ENCODE data around the gene USP20.

The USP20 gene

DNA sequence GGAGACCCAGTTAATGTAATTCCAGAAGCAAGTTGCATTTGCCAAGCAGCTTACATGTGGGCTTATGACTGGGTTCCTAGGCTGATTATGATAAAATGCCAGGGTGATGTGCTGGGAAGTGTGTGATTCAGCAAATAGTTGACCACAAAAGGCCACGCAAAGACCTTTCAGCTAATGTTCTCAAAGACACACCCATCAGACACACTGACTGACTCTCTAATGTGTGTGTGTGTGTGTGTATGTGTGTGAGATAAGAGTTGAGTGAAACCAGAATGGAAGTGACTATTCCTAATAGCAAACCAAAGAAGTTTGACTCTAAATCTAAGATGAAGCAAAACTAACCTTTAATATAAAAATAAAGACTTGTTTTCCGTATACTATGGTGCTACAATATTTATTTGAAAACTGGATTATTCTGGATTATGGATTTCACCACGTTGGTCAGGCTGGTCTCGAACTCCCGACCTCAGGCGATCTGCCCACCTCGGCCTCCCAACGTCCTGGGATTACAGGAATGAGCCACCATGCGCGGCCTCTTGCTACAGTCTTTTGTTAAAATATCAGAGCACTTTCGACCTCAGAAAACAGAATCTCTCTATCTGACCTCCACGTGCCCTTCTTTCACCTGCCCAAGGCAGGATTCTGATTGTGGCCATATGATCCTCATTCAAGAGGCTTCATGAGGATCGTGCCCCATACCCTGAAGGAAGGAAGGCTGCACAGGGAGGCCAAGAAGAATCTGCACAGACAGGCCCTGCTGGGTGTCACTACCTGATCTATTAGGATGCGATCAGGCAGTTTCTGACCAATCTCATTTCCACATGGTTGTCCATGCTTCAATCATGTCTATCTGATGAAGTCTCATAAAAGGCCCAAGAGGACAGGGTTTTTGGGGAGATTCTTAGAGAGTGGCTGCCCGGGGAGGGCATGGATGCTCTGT, 75.6 kb downstream of the USP20 start:
- H4K20me1 ChIP-seq (ENCODE audit: insufficient read depth) = no peaks in the 10 kb centered on the region
- no peak overlapping the region for H3K9ac ChIP-seq
- peak overlapping the region; percentile 85; the same call in 1 of the 2 replicates for H3K27ac ChIP-seq
- H2AFZ ChIP-seq (ENCODE audit: low read depth) = no peak overlapping the region
- peaks cover 2% of the 10 kb centered on the region; the same call in 1 of the 2 replicates for H3K36me3 ChIP-seq (ENCODE audit: insufficient read depth)
- no peaks in the 10 kb centered on the region for H3K79me2 ChIP-seq (ENCODE audit: insufficient read depth, low read depth)
- H3K27me3 ChIP-seq (ENCODE audit: insufficient read depth, low read depth) = no peaks in the 10 kb centered on the region
- H3K4me3 ChIP-seq (IDR thresholded peaks at IDR 0.05; ENCODE audit: insufficient read depth, low read depth, low read length) = no peak overlapping the region
- H3K4me2 ChIP-seq = peak overlapping the region; percentile 93
- TF ChIP-seq, protein P1, sequence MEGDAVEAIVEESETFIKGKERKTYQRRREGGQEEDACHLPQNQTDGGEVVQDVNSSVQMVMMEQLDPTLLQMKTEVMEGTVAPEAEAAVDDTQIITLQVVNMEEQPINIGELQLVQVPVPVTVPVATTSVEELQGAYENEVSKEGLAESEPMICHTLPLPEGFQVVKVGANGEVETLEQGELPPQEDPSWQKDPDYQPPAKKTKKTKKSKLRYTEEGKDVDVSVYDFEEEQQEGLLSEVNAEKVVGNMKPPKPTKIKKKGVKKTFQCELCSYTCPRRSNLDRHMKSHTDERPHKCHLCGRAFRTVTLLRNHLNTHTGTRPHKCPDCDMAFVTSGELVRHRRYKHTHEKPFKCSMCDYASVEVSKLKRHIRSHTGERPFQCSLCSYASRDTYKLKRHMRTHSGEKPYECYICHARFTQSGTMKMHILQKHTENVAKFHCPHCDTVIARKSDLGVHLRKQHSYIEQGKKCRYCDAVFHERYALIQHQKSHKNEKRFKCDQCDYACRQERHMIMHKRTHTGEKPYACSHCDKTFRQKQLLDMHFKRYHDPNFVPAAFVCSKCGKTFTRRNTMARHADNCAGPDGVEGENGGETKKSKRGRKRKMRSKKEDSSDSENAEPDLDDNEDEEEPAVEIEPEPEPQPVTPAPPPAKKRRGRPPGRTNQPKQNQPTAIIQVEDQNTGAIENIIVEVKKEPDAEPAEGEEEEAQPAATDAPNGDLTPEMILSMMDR (conservative IDR thresholded peaks at IDR 0.05; ENCODE audit: low read depth, low read length) = no peak
- H3K4me1 ChIP-seq (ENCODE audit: low read depth, poor library complexity, severe bottlenecking) = peaks cover 60% of the 10 kb centered on the region

DNA sequence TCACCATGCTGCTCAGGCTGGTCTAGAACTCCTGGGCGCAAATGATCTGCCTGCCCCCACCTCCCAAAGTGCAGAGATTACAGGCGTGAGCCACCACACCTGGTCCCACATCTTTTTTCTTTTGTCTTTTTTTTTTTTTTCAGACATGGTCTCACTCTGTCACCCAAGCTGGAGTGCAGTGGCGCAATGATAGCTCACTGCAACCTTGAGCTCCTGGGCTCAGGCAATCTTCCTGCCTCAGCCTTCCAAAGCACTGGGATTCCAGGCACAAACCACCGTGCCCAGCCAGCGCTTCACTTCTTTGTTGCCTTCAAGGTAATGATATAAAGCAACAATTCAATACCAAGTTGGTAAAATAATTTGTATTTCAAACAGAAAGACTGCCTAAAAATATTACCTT, 78.8 kb downstream of the USP20 start:
- H4K20me1 ChIP-seq (ENCODE audit: insufficient read depth) = no peaks in the 10 kb centered on the region
- H3K36me3 ChIP-seq (ENCODE audit: insufficient read depth) = no peaks in the 10 kb centered on the region
- no peak overlapping the region for H2AFZ ChIP-seq (ENCODE audit: low read depth)
- TF ChIP-seq, protein P1 (conservative IDR thresholded peaks at IDR 0.05; ENCODE audit: low read depth, low read length) = no peak
- no peak overlapping the region for H3K4me3 ChIP-seq (IDR thresholded peaks at IDR 0.05; ENCODE audit: insufficient read depth, low read depth, low read length)
- H3K4me2 ChIP-seq = no peak overlapping the region
- H3K9ac ChIP-seq = no peak overlapping the region
- no peaks in the 10 kb centered on the region for H3K79me2 ChIP-seq (ENCODE audit: insufficient read depth, low read depth)
- no peak overlapping the region for H3K27ac ChIP-seq
- peaks cover 30% of the 10 kb centered on the region for H3K4me1 ChIP-seq (ENCODE audit: low read depth, poor library complexity, severe bottlenecking)
- no peaks in the 10 kb centered on the region for H3K27me3 ChIP-seq (ENCODE audit: insufficient read depth, low read depth)

DNA sequence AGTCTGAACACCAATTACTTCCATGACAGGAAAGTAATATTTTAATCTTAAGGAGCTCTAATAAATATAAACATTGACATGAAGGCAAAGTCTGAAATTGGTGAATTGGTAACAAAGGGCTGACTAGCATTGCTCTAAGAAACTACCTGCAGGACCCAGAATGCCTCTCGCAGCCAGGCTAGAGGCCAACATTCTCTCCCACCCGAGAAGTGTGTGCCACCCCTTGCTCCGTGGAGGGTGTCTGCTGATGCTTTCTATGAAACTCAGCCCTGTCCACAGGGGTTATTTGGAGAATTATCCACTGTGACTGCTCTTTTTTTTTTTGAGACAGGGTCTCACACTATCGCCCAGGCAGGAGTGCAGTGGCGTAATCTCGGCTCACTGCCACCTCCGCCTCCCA, 81.4 kb downstream of the USP20 start:
- H3K4me2 ChIP-seq = no peak overlapping the region
- H2AFZ ChIP-seq (ENCODE audit: low read depth) = no peak overlapping the region
- H3K27me3 ChIP-seq (ENCODE audit: insufficient read depth, low read depth) = no peaks in the 10 kb centered on the region
- H3K79me2 ChIP-seq (ENCODE audit: insufficient read depth, low read depth) = no peaks in the 10 kb centered on the region
- H3K4me1 ChIP-seq (ENCODE audit: low read depth, poor library complexity, severe bottlenecking) = peaks cover 4% of the 10 kb centered on the region
- H4K20me1 ChIP-seq (ENCODE audit: insufficient read depth) = no peaks in the 10 kb centered on the region
- H3K27ac ChIP-seq = no peak overlapping the region
- TF ChIP-seq, protein P1 (conservative IDR thresholded peaks at IDR 0.05; ENCODE audit: low read depth, low read length) = no peak
- H3K36me3 ChIP-seq (ENCODE audit: insufficient read depth) = no peaks in the 10 kb centered on the region
- no peak overlapping the region for H3K4me3 ChIP-seq (IDR thresholded peaks at IDR 0.05; ENCODE audit: insufficient read depth, low read depth, low read length)
- no peak overlapping the region for H3K9ac ChIP-seq

DNA sequence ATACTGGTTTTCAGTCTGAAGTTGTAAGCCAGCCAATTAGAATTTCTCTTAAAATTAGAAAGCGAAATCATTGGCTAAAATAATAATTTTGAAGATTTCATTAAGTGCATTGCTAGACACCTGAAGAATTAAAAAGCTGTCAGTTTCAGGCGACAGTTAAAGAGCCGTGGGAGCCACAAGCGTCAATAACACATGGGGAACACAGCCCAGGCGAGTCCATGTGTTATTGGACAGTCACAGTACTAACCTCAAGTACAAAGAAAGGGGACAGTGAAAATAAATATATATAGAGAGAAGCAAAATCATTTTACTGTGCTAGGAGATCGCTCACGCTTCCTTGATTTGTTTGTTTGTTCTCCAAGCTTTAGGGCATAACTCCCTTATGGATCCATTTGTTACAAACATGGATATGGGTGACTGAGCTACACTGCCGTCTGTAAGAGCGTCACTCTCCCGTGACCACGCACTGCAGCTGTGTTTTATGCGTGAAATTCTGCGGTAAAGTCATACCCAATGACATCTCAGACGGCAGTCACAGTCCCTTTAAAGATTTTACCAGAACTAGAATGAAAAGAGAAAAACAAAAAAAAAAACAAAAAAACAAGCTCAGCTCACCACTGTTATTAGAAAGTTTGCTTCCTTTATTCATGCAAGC, 83.2 kb downstream of the USP20 start:
- Histone ChIP-seq H2AFZ (ENCODE audit: low read depth) (no peak overlapping the region), H3K4me3 (IDR thresholded peaks at IDR 0.05; ENCODE audit: insufficient read depth, low read depth, low read length) (no peak overlapping the region), H4K20me1 (ENCODE audit: insufficient read depth) (no peaks in the 10 kb centered on the region), H3K27me3 (ENCODE audit: insufficient read depth, low read depth) (no peaks in the 10 kb centered on the region), H3K4me1 (ENCODE audit: low read depth, poor library complexity, severe bottlenecking) (no peaks in the 10 kb centered on the region), H3K4me2 (no peak overlapping the region), H3K36me3 (ENCODE audit: insufficient read depth) (no peaks in the 10 kb centered on the region), H3K27ac (no peak overlapping the region), H3K9ac (no peak overlapping the region), H3K79me2 (ENCODE audit: insufficient read depth, low read depth) (no peaks in the 10 kb centered on the region)
- TF ChIP-seq, protein P1 (conservative IDR thresholded peaks at IDR 0.05; ENCODE audit: low read depth, low read length) = no peak
